Neural cell (in vitro differentiated cells): ENCODE data around the gene CCSER2. TPM values are rescaled to one million over a fixed set of nuclear protein-coding genes. Genes with fewer than 3 reads are reported as not detected.

Experiments used
- H2AFZ ChIP-seq: fragments of 200-600, 300-800 bp; sonication (generic), shearing (Covaris generic); 2 replicates; pipeline ENCODE4 v1.6.0; 2014; ENCODE audit warnings: low read depth, mild to moderate bottlenecking, antibody characterized with exemption, low read length, moderate library complexity
- H3F3A ChIP-seq: fragments of 200-600 bp; shearing (Covaris generic); 2 replicates; pipeline ENCODE4 v1.6.1; 2016; ENCODE audit warnings: mild to moderate bottlenecking, moderate library complexity, mixed read lengths, antibody characterized with exemption, low read length; ENCODE audit not compliant: insufficient read depth, poor library complexity, severe bottlenecking
- H3K27ac ChIP-seq: fragments of 200-600, 300-800 bp; sonication (generic), shearing (Covaris generic); 2 replicates; pipeline ENCODE4 v1.5.1; 2014; ENCODE audit warnings: mild to moderate bottlenecking, low read length, moderate library complexity
- H3K27me3 ChIP-seq: fragments of 300-800, 200-600 bp; sonication (generic), shearing (Covaris generic); 2 replicates; pipeline ENCODE4 v1.6.0; 2014; ENCODE audit warnings: mild to moderate bottlenecking, low read depth, low read length, moderate library complexity; ENCODE audit not compliant: insufficient read depth
- H3K36me3 ChIP-seq: fragments of 300-800, 200-600 bp; sonication (generic), shearing (Covaris generic); 2 replicates; pipeline ENCODE4 v1.5.1; 2014; ENCODE audit warnings: mild to moderate bottlenecking, antibody characterized with exemption, low read length, moderate library complexity; ENCODE audit not compliant: insufficient read depth
- H3K4me2 ChIP-seq: fragments of 300-800, 200-600 bp; sonication (generic), shearing (Covaris generic); 2 replicates; pipeline ENCODE4 v1.6.0; 2014; ENCODE audit warnings: mild to moderate bottlenecking, low read length
- H3K4me3 ChIP-seq: fragments of 300-800, 200-600 bp; sonication (generic), shearing (Covaris generic); 2 replicates; pipeline ENCODE4 v1.5.1; 2014; ENCODE audit warnings: mild to moderate bottlenecking, low read length, moderate library complexity
- H3K79me2 ChIP-seq: fragments of 200-600 bp; shearing (Covaris generic); replicated peaks from 2 replicates; pipeline ENCODE4 v1.6.0; 2014; ENCODE audit warnings: mild to moderate bottlenecking, low read length, moderate library complexity; ENCODE audit not compliant: insufficient read depth
- H3K9ac ChIP-seq: fragments of 300-800, 200-600 bp; sonication (generic), shearing (Covaris generic); 2 replicates; pipeline ENCODE4 v1.6.1; 2016; ENCODE audit warnings: mild to moderate bottlenecking, low read length, mixed read lengths
- H3K9me2 ChIP-seq: fragments of 200-600 bp; shearing (Covaris generic); 2 replicates; pipeline ENCODE4 v1.6.1; 2016; ENCODE audit warnings: mild to moderate bottlenecking, low read length, mixed read lengths; ENCODE audit not compliant: insufficient read depth
- H3K9me3 ChIP-seq: fragments of 200-600, 300-800 bp; sonication (generic), shearing (Covaris generic); 2 replicates; pipeline ENCODE4 v1.6.1; 2016; ENCODE audit warnings: mild to moderate bottlenecking, mixed run types, low read length, moderate library complexity, mixed read lengths
- H4K20me1 ChIP-seq: fragments of 200-600 bp; shearing (Covaris generic); 2 replicates; pipeline ENCODE4 v1.6.1; 2016; ENCODE audit warnings: mild to moderate bottlenecking, mixed run types; ENCODE audit not compliant: insufficient read depth
- EP300 ChIP-seq: fragments of 450-650 bp; conservative IDR thresholded peaks from 2 replicates; pipeline ENCODE4 v1.6.1; 2014; ENCODE audit warnings: antibody characterized with exemption, mild to moderate bottlenecking, moderate library complexity; ENCODE audit not compliant: poor library complexity, severe bottlenecking
- EZH2 ChIP-seq: fragments of 200-600, 300-800 bp; shearing (Covaris generic), sonication (generic); IDR thresholded peaks from 2 replicates; pipeline ENCODE4 v1.6.1; 2014; ENCODE audit warnings: antibody characterized with exemption, low read length, borderline replicate concordance, mild to moderate bottlenecking; ENCODE audit not compliant: insufficient read depth, poor library complexity, severe bottlenecking
- POLR2AphosphoS5 ChIP-seq: IDR thresholded peaks from 2 replicates; pipeline ENCODE4 v1.6.1; 2012
- RAD21 ChIP-seq: fragments of 450-650 bp; conservative IDR thresholded peaks from 2 replicates; pipeline ENCODE4 v1.6.1; 2014; ENCODE audit warnings: antibody characterized with exemption, mild to moderate bottlenecking, moderate library complexity
- SMC3 ChIP-seq: fragments of 450-650 bp; conservative IDR thresholded peaks from 2 replicates; pipeline ENCODE4 v1.6.1; 2014; ENCODE audit warnings: antibody characterized with exemption, mild to moderate bottlenecking, moderate library complexity; ENCODE audit not compliant: poor library complexity
- TAF1 ChIP-seq: IDR thresholded peaks from 2 replicates; pipeline ENCODE4 v1.6.1; 2012; ENCODE audit warnings: low read depth
- polyA plus RNA-seq: library from polyadenylated mRNA; depleted of rRNA; stranded (reverse); fragments of >200 nt; gene quantifications from 2 replicates; pipeline ENCODE4 v1.2.3, GENCODE V29; 2014
- TF ChIP-seq, protein P1 (sequence below): IDR thresholded peaks from 2 replicates; pipeline ENCODE4 v1.6.1; 2012; ENCODE audit warnings: borderline replicate concordance

The CCSER2 gene
- polyA plus RNA-seq, 1 donor from 2014 or later = 38.3 TPM

GRCh38 chr10:84293171-84293570 is 35.2 kb upstream of the CCSER2 start:
- TF ChIP-seq EP300 (no peak), SMC3 (no peak), TAF1 (no peak), POLR2AphosphoS5 (no peak), EZH2 (no peak), RAD21 (no peak)
- H3K9me2 ChIP-seq = no peaks in the 10 kb centered on the region
- H3F3A ChIP-seq = no peaks in the 10 kb centered on the region
- no peaks in the 10 kb centered on the region for H3K9me3 ChIP-seq
- H4K20me1 ChIP-seq = no peaks in the 10 kb centered on the region
- H2AFZ ChIP-seq = no peak overlapping the region
- H3K36me3 ChIP-seq = no peaks in the 10 kb centered on the region
- no peak overlapping the region for H3K27ac ChIP-seq
- no peaks in the 10 kb centered on the region for H3K79me2 ChIP-seq
- H3K4me2 ChIP-seq = no peak overlapping the region
- H3K27me3 ChIP-seq = no peaks in the 10 kb centered on the region
- H3K4me3 ChIP-seq = no peak overlapping the region
- no peak overlapping the region for H3K9ac ChIP-seq

GRCh38 chr10:84293574-84294016 is 34.8 kb upstream of the CCSER2 start:
- Histone ChIP-seq H3K36me3 (no peaks in the 10 kb centered on the region), H3K4me2 (no peak overlapping the region), H4K20me1 (no peaks in the 10 kb centered on the region), H3K27me3 (no peaks in the 10 kb centered on the region), H3K27ac (no peak overlapping the region), H2AFZ (no peak overlapping the region), H3K9ac (no peak overlapping the region), H3K4me3 (no peak overlapping the region), H3F3A (no peaks in the 10 kb centered on the region), H3K9me3 (no peaks in the 10 kb centered on the region), H3K79me2 (no peaks in the 10 kb centered on the region), H3K9me2 (no peaks in the 10 kb centered on the region)
- TF ChIP-seq EZH2 (no peak), POLR2AphosphoS5 (peak; percentile 38), EP300 (peak; percentile 84)

GRCh38 chr10:84294766-84295447 is 33.5 kb upstream of the CCSER2 start:
- no peak overlapping the region for H3K9ac ChIP-seq
- H3K79me2 ChIP-seq = no peaks in the 10 kb centered on the region
- no peak overlapping the region for H2AFZ ChIP-seq
- H3K27ac ChIP-seq = no peak overlapping the region
- H3K36me3 ChIP-seq = no peaks in the 10 kb centered on the region
- H4K20me1 ChIP-seq = no peaks in the 10 kb centered on the region
- H3F3A ChIP-seq = no peaks in the 10 kb centered on the region
- no peak for TF ChIP-seq TAF1
- TF ChIP-seq, protein P1, sequence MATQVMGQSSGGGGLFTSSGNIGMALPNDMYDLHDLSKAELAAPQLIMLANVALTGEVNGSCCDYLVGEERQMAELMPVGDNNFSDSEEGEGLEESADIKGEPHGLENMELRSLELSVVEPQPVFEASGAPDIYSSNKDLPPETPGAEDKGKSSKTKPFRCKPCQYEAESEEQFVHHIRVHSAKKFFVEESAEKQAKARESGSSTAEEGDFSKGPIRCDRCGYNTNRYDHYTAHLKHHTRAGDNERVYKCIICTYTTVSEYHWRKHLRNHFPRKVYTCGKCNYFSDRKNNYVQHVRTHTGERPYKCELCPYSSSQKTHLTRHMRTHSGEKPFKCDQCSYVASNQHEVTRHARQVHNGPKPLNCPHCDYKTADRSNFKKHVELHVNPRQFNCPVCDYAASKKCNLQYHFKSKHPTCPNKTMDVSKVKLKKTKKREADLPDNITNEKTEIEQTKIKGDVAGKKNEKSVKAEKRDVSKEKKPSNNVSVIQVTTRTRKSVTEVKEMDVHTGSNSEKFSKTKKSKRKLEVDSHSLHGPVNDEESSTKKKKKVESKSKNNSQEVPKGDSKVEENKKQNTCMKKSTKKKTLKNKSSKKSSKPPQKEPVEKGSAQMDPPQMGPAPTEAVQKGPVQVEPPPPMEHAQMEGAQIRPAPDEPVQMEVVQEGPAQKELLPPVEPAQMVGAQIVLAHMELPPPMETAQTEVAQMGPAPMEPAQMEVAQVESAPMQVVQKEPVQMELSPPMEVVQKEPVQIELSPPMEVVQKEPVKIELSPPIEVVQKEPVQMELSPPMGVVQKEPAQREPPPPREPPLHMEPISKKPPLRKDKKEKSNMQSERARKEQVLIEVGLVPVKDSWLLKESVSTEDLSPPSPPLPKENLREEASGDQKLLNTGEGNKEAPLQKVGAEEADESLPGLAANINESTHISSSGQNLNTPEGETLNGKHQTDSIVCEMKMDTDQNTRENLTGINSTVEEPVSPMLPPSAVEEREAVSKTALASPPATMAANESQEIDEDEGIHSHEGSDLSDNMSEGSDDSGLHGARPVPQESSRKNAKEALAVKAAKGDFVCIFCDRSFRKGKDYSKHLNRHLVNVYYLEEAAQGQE = no peak
- no peaks in the 10 kb centered on the region for H3K27me3 ChIP-seq
- H3K4me3 ChIP-seq = no peak overlapping the region
- H3K9me2 ChIP-seq = no peaks in the 10 kb centered on the region
- no peak overlapping the region for H3K4me2 ChIP-seq
- H3K9me3 ChIP-seq = no peaks in the 10 kb centered on the region
